ENCODE results near the gene HSD11B2.

Gene HSD11B2

DNA sequence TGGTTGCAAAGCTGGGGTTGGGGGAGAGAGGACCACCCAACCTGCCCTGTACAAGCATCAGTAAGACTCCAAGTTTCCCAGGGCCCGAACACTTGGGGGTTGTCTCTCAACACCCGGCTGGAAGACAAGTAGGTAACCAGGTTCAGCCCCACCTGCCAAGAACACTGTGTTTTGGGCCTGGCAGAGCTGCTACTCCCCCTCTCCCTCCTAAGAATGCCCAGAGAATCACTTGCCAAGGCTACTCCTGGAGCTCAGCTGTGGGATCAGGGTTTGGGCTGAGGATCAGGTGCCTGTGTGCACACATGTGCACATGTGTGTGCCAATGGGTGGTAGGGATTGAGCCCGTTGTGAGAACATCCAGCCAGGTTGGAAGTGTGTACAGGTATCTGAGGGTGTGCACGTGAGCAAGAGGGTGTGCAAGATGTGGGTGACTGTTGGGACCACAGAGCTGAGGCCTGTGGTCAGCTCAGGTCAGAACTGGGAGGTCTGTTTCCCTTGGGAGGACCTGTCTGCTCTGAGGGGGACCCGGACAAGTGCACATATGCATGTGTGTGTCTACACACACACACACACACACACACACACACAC, 2.3 kb downstream of the HSD11B2 start:
- DNase-seq (ENCODE audit: low read depth in 2 of 2), result no peak

DNA sequence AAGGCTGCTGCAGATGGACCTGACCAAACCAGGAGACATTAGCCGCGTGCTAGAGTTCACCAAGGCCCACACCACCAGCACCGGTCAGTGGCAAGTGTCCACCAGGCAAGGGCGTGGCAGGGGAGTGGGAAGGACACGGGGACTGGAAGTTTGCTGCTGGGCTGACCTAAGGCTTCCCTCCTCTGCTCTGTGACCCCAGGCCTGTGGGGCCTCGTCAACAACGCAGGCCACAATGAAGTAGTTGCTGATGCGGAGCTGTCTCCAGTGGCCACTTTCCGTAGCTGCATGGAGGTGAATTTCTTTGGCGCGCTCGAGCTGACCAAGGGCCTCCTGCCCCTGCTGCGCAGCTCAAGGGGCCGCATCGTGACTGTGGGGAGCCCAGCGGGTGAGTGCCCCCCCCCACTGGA, 4.8 kb downstream of the HSD11B2 start:
- no peak for DNase-seq (ENCODE audit: low read depth in 2 of 2)

DNA sequence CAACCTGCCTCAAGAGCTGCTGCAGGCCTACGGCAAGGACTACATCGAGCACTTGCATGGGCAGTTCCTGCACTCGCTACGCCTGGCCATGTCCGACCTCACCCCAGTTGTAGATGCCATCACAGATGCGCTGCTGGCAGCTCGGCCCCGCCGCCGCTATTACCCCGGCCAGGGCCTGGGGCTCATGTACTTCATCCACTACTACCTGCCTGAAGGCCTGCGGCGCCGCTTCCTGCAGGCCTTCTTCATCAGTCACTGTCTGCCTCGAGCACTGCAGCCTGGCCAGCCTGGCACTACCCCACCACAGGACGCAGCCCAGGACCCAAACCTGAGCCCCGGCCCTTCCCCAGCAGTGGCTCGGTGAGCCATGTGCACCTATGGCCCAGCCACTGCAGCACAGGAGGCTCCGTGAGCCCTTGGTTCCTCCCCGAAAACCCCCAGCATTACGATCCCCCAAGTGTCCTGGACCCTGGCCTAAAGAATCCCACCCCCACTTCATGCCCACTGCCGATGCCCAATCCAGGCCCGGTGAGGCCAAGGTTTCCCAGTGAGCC, 5.8 kb downstream of the HSD11B2 start:
- DNase-seq (ENCODE audit: low read depth in 2 of 2), result no peak

DNA sequence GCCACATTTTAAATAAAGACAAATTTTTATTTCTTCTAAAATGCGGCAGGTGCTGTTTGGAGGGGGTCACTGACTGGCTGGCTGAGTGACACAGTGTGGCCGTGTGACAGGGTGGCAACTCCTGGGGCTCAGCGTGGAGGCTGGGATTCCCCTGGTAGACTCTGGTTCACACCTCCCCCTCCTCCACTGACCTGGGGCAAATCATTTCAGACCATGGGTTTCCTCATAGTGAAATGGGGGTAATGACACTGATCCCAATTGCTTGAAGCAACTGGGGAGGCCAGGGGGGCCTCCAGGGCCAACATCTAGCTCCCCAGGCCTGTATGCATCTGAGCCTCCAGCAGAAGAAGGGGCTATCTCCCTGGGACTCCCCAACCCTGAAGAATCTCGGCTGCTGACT, 6.6 kb downstream of the HSD11B2 start:
- no peak for DNase-seq (ENCODE audit: low read depth in 2 of 2)

DNA sequence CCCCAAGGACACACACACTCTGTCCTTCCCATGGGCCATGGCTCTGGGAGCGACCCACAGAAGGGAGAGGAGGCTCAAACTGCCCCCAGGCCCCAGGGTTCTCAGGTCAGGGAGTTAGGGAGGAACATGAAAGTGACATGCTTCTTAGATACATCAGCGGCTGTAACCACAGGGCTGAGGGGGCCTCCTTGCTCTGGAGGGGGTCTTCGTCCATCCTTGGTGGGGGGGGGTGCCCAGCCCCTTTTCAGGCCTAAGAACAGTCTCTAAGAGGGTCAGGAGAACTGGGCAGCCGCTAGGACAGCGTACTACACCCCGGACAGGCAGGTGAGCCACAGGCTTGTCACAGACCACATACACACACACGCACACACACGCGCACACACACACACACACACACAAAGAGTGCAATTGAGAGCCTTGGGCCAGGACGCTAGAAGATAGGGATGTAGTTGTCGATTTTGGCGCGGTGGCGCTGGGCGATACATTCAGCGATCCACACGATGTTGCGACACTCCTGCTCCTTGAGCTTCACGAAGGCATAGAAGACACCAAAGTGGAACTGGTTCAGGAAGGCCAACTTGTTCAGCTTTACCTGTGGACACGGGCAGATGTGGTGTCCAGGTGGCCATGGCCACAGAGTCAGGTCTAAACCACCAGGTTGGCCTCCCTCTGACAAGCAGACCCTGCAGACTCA, 7.3 kb downstream of the HSD11B2 start:
- DNase-seq (ENCODE audit: low read depth in 2 of 2), result no peak

DNA sequence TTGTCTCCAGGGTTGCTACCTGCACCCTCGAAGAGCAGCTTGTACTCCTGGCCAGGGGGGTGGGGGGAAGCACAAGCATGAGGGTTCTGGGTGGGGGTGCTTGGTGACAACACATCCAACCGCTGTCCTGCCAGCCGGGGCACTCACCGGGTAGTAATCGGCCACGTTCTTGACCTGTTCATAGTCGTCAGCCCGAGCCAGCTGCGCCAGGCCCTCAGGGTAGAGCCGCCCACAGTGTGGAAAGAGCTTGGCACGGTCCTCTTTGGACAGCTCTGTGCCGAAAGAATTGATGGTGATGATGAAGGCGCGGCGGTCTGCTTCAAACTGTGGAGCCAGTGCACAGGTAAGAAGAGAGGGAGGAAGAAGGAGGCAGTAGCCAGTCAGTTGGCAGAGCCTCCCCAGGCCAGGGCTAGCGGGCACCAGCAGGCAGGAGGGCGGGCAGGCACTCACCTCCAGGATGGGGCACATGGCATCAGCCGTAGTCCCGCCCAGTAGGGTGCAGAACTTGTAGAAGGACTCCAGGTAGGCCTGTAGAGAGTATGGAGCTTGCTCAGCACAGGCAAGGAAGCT, 8.0 kb downstream of the HSD11B2 start:
- no peak for DNase-seq (ENCODE audit: low read depth in 2 of 2)

DNA sequence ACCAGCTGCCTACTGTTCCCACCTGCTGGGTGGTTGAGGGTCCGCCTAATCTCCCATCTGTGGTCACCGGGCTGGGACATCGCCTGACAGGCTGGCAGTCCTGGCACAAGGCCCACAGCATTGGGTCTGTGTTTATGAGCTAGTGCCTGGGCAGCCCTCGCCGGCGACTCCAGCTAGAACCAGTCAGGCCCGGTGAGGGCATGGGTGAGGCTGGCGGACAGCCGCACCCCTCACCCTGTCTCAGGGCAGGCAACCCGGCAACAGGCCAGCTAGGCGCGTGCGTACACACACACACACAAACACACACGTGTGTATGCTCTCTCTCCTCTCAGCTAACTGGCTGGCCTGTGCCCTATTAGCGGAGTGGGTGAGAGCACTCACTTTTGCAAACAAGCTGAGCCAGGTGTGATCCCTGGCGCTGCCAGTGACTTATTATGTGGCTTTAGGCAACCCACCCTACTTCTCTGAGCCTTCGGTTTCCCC, 10.4 kb downstream of the HSD11B2 start:
- DNase-seq (ENCODE audit: low read depth in 2 of 2), result no peak

DNA sequence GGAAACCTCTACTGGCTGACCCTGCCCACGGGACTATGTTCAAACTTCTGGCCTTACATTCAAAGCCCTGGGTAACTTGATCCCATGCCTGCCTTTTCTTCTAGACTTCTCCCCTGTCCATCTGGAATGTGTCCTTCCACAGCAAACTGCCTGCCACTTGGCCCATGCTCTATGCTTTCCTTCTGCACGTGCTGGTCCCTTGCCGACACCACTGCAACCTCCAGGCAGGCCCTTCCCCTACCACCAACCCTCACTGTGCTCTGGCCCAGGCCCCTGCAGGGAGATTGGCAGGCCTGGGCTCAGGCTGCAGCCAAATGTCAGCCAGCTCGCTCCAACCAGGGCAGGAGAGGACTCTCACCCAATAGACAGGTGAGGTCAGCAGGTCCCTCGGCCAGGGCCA, 11.0 kb downstream of the HSD11B2 start:
- DNase-seq (ENCODE audit: low read depth in 2 of 2), result no peak

DNA sequence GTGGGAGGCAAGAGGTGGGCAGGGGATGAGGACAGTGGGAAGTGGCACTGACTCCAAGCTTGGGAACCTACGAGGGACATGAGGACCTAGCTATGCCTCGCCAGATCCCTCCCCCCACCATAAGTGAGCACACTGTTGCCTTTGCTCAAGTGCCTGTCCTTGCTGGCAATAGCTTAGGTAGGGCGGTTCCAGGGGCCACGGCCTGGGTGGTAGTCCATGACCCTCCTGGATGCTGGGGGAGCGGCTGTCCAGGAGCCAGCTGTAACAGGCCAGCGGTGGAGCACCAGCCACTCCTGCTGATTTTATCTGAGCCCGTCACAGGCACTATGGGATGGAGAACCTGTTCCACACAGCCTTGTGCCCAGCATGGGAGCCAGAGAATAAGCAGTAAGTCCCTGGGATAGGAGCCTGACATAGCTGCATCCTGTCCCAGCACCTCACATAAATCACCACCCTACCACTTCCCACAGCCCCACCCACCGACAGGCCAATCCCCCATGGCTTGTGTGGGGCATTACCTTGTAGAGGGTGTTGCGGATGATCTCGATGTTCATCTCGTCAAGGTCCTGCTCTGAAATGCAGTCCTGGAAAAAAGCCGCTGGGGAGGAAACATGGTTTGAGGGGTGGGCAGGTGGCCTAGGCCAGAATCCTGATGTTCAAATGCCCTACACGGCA, 11.8 kb downstream of the HSD11B2 start:
- DNase-seq (ENCODE audit: low read depth in 2 of 2), result no peak

DNA sequence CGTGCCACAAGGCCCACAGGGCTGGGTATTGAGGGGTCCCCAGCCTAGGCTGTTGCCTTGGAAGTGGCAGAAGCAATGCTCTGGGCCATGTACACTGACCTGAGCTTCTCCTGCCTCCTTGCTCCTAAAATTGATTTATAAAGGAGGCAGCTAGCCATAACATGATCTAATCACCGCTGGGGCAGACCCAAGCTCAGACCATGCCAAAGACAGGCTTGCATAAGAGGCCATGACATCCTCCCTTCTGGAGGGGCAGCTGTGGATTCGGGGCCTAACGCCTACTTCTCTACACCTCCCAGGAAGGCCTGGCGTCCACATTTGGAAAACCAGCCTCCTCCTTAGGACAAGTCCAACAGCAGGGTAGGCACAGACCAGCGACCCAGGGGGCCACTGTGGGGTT, 12.3 kb downstream of the HSD11B2 start:
- DNase-seq (ENCODE audit: low read depth in 2 of 2), result no peak

DNA sequence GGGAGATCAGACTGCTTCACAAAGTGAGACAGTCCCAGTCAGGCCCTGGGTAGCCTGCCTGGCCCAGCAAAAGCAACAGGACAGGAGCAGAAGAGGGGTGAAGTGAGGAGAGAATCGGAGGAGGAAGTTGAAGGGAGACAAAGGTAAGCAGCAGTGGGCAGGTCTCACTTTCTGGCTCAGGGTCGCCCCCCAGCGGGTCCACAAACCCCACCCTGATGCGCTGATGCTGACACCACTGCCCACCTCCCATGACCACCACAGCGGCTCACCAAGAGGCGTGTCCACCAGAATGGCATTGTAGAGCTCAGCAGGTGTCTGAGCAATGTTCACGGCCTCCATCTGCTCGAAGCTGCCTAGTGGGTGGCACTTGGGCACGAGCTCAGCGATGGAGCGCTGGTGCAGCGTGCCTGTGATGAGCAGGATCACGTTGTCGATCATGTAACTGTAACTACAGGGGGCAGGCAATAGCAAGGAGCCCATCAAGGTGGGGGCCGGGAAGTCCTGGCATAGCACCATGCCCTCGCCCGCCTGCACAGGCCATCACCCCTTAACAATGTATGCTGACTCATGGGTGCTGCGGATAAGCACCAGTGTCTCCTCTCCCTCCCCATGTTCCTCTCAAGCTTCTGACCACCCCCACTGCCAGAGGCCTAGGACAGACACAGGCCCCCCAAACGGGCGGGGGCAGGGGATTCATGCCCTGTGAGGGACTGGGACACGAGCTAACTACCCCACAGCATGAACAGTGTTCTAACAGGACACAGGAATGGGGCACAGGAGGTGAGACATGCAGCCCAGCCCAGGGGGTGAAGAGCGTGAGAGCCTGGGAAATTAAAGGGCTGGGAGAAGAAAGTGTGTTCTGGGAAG, 13.6 kb downstream of the HSD11B2 start:
- DNase-seq (ENCODE audit: low read depth in 2 of 2), result no peak

DNA sequence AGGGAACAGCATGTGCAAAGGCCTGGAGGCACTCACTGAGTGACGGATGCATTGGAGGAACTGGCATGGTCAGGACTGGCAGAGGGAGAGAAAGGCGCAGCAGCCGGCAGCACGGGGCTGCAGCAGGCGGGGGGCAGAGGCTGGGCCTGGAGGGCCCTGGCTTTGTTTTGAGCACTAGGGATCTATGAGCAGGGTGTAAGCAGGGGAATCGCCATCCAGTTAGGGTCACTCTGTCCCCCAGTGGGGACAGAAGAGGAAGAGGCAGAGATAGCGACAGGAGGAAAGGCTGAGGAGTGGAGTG, 14.2 kb downstream of the HSD11B2 start:
- no peak for DNase-seq (ENCODE audit: low read depth in 2 of 2)

DNA sequence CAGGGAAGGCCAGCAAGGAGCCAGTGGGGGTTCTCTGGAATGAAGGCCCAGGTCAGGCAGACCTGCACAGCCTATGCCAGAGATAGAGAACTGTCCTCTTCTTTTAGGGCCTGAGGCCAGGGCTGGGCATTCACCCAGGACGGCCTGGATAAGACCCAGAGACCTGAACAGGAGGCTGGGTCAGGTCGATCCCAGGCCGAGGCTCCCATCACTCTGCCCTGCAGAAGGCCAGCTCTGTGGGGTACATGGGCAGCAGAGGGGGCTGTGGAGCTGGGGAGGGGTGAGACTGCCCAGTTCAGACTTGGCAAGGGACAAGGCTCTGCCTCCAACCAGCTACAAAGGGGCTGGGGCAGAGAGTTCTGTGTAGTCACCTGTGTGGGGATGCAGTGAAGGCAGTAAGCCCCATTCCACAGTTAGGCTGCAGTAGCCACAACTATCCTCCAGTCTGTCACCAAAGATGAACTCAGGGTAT, 14.6 kb downstream of the HSD11B2 start:
- no peak for DNase-seq (ENCODE audit: low read depth in 2 of 2)

DNA sequence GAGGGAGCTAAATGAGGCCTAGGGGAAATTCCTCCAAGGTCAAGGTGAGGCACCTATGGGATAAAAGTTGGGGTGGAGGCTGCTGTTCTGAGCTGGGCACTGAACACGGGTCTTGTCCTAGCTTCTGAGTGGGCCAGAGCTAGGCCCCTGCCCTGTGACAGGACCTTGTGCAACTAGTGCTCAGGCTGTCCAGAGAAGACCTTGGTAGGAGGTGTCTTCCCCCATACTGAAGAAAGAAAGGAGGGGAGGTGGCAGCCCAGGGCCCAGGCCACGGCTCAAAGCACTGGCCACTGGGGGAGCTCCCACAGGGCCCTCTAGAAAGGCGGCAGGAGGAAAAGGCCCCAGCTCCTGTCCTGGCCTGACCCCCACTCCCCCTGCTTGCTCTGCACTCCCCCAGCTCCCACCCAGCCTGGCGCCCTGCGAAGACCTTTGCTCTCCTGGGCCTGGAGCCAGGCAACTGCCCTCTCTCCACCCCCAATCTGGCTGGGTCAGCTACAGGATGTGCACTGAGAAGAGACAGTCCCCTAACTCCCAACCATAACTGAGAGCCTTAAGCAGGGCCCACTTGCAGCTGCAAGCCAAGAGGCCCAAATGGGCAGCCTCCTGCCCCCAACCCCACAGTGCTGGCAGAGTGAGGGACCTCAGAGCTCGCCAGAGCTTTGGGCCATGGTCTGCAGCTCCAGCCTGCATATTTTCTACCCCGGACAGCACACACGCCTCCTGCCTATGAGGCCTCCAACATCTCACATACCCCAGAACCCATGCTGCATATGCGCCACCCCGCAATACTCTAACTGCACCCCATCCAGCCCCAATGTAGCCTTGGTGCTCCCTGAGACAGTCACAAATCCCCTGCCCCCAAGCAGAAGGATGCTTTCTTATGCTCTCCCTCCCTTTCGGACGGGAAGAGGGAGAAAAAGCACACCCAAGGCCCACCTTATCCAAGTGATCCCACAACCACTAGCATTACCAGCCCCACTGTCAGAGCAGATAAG, 15.3 kb downstream of the HSD11B2 start:
- no peak for DNase-seq (ENCODE audit: low read depth in 2 of 2)

DNA sequence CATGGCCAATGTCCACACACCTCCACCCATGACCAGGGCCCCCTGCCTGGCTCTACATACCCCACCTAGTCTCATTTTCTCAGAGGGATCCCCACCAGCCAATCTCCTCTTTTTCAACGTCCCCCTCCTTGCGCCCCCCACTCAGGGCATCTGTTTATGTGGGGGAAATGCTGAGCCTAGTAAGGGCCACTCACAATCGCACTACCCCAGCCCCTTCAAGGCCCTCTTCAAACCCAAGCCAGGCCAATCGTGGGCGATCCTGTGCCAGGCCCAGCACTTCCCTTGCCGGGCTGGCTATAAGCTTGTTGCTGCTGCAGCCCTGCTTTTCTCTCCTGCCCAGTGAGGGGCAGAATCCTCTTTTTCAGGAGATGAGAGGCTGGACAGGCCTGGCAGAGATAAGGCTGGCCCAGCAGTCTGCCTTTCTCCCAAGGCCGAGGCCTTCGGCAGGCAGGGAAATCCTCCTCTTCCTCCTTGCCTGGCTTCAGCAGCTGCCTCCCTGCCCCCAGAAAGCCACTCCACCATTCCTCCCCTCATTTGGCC, 16.1 kb downstream of the HSD11B2 start:
- DNase-seq (ENCODE audit: low read depth in 2 of 2), result no peak

DNA sequence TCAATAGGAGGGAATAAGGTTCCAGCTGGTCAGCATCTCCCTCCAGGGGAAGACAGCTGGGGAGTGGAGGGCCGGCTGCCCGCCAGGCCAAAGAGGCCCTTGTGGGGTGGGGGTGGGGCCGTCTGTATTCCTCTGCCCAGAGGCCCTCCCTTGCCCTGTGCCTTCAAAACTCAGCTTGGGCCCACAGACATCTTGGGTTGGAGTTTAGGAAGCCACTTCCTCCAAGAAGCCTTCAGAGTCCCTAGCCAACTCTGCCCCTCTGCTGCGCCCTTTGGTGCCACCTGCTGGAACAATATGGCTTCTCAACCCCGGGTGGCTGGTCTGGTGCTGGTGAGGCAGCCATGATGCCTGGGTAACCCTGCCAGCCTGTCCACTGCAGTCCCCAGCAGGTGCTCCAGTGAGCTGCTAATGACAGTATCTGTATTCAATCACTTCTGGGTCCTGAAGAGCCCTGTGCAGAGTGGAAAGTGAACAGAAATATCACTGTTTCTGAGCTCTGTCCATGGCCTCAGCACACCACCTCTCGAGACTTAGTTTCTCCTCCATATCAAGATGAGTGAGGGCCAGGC, 16.7 kb downstream of the HSD11B2 start:
- DNase-seq (ENCODE audit: low read depth in 2 of 2), result peak; percentile 7 to 18

DNA sequence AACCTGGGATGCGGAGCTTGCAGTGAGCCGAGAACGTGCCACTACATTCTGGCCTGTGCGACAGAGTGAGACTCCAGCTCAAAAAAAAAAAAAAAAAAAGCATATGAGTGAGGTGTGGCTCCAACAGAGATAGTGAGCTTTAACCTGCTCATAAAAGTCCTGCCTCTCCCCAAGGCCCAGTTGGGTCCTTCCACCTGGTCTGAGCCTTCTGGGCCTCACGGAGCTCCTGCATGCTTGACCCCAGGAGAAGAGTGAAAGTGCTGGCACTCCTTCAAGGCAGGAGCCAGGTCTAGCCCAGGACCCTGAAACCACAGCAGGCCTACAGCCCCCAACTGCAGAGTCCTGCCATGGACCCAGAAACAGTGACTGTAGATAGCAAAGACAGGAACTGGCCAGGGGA, 17.7 kb downstream of the HSD11B2 start:
- DNase-seq (ENCODE audit: low read depth in 2 of 2), result no peak

DNA sequence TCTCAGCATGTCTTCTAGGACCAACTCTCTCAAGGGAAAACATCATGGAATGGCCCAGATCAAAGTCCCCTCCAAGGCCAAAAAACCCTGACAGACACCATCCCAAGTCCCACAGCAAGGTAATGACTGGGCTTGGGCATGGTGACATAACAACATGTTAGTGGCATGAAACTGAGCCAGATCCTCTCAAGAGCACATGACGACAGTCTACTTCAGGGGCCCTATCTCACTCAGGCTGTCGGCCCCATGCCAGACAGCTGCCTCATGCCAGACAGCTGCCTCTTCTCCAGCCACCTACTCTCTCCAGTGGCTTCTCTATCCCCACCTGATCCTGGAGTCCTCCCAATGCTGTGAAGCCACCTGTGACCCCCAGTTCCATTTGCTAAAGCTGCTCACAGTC, 18.4 kb downstream of the HSD11B2 start:
- no peak for DNase-seq (ENCODE audit: low read depth in 2 of 2)

DNA sequence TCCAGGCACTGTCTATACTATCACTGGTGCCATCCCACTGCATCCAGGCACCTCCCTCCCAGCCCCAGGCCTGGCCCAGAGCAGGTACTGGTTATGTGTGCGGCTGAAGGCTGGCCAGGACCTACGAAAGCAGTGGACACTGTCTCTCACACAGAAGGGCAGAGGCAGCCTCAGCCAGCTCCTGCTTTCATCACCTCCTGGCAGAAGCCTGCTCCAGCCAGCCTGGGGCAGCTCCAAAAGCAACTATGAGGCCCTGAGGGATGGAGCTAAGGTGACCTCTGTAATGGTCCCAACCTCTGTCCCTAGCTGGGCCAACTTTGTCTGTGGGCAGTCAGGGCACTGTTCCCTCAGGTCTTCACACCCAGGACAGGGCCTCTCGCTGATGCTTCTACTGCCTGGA, 18.8 kb downstream of the HSD11B2 start:
- DNase-seq (ENCODE audit: low read depth in 2 of 2), result no peak

All from stimulated activated CD8-positive, alpha-beta memory T cell treated with anti-CD3 and anti-CD28 coated beads, Interleukin-15, amount 100 ng/mL, for 4 hours (primary cell).